Hematopoietic multipotent progenitor cell (in vitro differentiated cells): Measurements from ENCODE around the gene BRINP1. TPM values are rescaled to one million over a fixed set of nuclear protein-coding genes. Genes with fewer than 3 reads are reported as not detected.
"Not testable (repeated sequence)": the region's sequence is repeated elsewhere in the genome, so short reads cannot be mapped to it uniquely, and the experiment has no call there.

ENCODE experiments used
- DNase-seq, 3 donors: peaks; one replicate each; pipeline ENCODE4 v3.0.0-alpha.2; 2011 to 2015; ENCODE audit warnings: low read depth in 2 of 3, low spot score in 2 of 3
- total RNA-seq: library from RNA; depleted of rRNA; stranded (reverse); fragments of >200 nt; gene quantifications from one replicate; pipeline ENCODE4 v1.2.3, GENCODE V29; 2012

BRINP1 gene
- total RNA-seq, 1 donor = not detected

DNA sequence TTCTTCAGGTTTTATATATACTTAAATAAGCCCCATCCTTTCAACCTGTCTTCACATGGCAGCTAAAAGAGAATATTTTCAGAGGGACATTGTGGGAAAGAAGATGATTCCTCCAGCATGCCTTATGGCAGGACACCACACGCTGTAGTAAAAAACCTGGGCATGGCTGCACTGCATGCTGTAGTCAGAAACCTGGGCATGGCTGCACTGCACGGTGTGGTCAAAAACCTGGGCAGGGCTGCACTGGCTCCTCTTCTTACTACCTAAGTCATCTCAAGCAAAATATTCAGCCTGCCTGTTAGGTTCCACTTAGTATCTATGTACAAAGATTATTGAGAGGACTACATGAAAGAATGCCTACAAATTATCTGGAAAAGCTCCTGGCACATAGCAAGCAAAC, 153.6 kb downstream of the BRINP1 start:
- no peak for DNase-seq

GRCh38 chr9:119213471-119213870, 155.8 kb downstream of the BRINP1 start:
- no peak for DNase-seq

GRCh38 chr9:119197893-119198607, 171.2 kb downstream of the BRINP1 start:
- DNase-seq = no peak

- no peak for DNase-seq
Measured at GRCh38 chr9:119195521-119195920, 173.7 kb downstream of the BRINP1 start.

DNA sequence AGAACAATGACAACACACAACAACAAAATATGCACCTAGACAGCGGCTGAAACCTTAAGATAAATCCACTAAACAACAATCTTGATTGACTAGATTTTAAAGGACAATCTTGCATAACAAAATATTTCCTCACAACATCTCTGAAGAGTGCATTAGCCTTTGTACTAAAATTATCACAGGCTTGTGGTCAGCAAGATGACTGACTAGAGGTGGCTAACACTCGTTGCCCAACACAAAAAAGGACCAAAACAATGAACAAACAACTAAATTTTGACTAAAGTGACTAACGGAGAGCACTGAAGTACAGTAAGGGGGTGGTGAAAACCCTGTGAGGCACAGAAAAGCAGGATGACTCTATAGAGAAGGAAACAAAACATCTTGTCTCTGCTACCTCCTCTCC, 183.9 kb downstream of the BRINP1 start:
- no peak for DNase-seq

- DNase-seq = no peak
Measured at GRCh38 chr9:119184265-119184936, 184.8 kb downstream of the BRINP1 start.

- DNase-seq = no peak
Measured at GRCh38 chr9:119181561-119181960, 187.7 kb downstream of the BRINP1 start.

- no peak for DNase-seq
Measured at GRCh38 chr9:119180897-119181296, 188.3 kb downstream of the BRINP1 start.

GRCh38 chr9:119179701-119180100, 189.5 kb downstream of the BRINP1 start:
- no peak for DNase-seq

DNA sequence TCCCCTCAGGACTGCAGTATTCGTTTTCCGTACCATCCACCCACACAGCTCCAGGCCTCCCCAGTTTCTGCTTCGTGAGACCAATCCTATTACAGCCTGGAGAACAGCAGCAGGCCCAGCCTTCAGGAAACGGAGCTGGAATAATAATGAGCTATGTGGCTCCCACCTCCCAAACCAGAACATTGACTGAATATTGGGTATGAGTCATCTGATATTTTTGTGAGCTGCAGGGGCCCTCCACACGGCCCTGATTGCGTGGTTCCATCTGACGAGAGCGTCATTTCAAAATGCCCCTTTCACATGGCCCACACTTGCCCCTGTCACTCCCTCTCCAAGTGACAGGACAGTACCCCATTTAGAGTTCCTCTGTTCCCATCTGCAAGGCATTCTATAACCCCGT, 192.0 kb downstream of the BRINP1 start:
- DNase-seq = no peak

DNA sequence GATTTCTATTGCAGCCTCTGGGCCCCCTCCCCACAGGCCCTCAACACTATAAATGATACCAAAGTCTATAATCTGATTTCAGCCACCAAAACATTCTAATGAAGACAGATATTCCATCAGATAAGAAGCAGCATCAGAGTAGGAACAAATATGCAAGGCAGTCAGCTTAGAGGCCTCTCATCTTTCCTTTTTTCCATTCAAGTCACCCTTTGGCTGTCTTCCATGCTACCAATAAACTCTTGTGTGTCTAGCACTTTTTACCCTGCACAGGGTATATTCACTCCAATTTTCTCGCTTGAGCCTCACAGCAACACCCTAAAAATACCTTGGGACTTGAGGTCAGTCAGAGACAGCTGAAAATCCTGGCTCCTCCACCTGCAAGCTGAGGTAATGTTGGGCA, 193.7 kb downstream of the BRINP1 start:
- DNase-seq = no peak

DNA sequence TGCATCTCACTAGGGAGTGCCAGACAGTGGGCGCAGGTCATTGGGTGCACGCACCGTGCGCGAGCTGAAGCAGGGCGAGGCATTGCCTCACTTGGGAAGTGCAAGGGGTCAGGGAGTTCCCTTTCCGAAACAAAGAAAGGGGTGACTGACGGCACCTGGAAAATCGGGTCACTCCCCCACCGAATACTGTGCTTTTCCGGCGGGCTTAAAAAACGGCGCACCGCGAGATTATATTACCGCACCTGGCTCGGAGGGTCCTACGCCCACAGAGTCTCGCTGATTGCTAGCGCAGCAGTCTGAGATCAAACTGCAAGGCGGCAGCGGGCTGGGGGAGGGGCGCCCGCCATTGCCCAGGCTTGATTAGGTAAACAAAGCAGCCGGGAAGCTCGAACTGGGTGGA, 200.0 kb downstream of the BRINP1 start:
- not testable (repeated sequence) for DNase-seq

GRCh38 chr9:119167876-119168275, 201.4 kb downstream of the BRINP1 start:
- no peak for DNase-seq

DNA sequence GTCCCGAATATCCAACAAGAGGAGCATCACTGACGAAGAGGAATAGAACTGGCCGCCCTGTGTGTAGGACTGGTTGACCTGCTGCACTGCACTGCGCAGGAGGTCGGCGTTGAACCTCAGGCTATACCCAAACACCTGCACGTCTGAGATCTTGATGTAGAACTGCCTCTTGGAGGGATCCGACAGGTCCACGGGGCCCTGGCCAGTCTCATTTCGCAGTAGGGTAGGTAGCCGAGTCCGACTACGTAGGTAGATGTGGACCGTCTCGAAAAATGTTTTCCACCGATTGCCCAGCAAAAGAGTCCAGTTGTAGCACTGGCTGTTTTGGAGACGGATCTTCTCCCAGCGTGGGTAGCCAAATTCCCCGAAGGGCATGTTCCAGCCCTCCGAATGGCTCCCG, 202.0 kb downstream of the BRINP1 start:
- DNase-seq = no peak

DNA sequence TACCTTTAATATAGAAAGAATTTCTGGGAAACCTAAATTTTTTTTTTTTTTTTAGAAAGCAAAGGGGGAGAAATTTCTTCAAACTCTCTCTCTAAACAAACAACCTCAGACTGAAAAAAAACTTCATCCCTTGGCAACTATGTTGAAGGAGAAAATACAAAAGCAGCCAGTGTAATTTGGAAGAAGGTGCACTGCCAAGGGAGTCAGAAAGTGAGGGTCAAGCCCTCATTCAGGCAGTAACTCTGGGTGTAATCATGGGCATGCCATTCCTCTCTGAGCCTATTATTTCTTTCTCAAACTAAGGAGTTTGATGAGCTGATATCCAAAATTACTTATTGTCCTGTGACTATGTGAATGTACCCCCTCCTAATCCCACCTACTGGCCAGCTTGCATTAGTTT, 203.1 kb downstream of the BRINP1 start:
- DNase-seq = no peak

- DNase-seq = no peak
Measured at GRCh38 chr9:119165131-119165530, 204.1 kb downstream of the BRINP1 start.

GRCh38 chr9:119164716-119165115, 204.5 kb downstream of the BRINP1 start:
- no peak for DNase-seq

GRCh38 chr9:119160551-119160950, 208.7 kb downstream of the BRINP1 start:
- DNase-seq = no peak

DNA sequence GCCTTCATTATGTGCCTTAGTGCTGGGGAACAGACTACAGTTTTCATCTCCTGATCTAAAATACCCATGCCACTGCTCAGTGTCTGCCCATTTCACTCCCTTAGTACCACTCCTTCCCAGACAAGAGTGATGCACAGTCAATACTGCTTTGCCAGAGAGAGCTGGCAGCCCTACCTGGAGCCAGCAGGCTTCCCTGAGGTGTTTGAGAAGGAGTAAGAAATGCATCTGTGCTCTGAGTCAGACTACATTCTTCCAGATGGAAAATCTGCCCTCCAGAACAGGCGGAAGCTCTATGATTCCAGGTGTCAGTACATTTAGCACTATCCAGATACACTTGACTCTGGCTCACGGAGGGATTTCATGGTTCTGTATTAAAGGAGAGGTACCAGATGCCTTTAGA, 209.8 kb downstream of the BRINP1 start:
- DNase-seq = no peak

- no peak for DNase-seq
Measured at GRCh38 chr9:119157196-119157595, 212.0 kb downstream of the BRINP1 start.

DNA sequence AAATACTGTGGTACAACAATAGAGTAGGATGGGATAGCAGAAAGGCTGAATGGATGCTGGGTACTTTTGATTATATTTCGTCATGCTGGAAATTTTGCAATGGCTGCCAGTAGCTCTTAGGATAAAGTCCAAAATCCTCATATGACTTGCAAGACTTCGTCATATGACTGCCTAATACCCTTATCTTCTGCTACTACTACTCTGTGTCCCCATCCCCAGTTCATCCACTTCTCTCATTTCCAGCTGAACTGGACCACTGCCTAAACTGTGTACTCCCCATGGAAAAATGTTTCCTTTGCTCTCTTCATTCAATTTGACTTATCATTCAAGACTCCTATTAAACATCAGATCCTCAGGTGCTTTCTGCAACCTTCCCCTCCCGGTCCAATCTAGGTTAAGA, 212.9 kb downstream of the BRINP1 start:
- DNase-seq = no peak

- no peak for DNase-seq
Measured at GRCh38 chr9:119154527-119154926, 214.7 kb downstream of the BRINP1 start.

- no peak for DNase-seq
Measured at GRCh38 chr9:119153402-119153801, 215.8 kb downstream of the BRINP1 start.
